ENCODE measurements around the gene CDC16.

The CDC16 gene

DNA sequence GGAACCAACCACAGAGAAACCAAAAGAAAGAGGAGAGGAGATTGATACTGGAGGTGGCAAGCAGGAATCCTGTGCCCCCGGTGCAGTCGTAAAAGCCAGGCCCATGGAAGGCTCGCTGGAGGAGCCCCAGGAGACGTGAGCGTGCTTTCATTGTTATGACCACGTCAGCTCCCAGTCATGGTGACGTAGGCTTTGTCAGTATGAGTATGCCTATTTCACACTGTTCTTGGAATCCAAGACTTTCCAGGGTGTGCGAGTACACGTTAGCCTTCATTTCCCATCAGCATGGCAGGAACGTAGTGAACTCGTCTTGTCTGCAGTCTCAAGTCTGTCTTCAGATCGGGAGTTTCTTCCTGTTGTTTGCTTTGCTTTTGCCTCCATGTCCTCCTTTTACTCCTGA is 64.2 kb downstream of the CDC16 start:
- no peak for DNase-seq (ENCODE audit: low read depth in 2 of 3, low spot score in 1 of 3)

DNA sequence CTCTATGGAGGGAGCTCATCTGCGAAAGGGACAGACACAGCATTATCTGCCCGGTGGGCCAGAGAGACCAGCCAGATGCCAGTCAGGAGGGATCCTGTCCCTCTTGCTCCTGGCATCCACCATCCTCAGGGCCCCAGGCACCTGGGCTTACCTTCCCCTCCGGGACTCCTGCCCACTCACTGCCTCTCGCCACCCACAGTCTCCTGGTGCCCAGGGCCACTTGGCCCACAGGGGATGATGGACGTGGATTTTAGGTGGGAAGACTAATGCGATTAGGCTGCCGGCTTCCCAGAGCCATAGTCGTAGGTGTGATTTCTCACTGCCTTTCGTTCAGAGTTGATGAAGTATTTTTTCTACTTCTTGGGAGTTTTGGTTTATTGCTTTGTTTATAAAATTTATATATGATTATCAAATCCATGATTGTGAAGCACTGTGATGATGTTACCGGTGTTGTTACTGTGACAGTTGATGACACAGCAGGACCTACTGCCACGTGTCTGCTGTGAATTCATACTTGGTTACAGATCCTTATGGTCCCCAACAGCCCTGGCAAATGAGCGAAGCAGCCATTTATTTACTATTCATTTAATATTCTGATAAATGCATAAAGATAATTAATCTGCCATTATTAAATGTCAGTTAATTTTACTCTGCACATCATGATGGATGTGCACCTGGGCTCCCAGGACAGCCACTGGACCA is 65.1 kb downstream of the CDC16 start:
- no peak for DNase-seq (ENCODE audit: low read depth in 2 of 3, low spot score in 1 of 3)

- no peak for DNase-seq (ENCODE audit: low read depth in 2 of 3, low spot score in 1 of 3)
Measured at GRCh38 chr13:114303700-114304327, 69.1 kb downstream of the CDC16 start.

DNA sequence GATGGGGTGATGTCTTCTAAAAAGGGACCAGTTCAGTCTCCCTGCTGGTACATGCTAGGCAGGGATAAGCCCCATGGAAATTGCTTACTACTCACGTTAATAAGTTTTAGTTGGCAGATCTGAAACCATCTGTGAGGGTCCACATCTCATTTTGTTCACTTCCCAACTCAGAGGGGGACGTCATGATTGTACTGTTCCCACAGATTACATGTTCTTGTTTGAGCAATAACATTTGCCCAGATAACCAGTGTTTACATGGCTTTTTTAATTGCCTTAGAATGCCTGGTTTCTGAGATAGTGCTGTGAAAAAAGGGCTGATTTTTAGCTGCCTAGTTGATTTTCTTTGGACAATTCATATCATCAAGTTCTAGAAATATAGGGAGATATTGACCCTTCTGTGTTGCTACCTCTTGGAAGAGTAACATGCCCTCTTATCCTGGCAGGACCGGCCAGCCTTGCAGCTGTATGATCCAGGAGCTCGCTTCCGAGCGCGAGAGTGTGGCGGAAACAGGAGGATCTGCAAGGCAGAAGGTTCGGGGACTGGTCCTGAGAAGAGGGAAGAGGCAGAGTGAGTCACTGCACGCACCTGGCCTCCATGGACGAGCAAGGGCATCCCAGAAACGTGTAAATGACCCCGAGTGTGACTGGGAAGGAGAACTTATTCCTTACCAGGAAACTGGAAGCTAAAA is 69.8 kb downstream of the CDC16 start:
- DNase-seq (ENCODE audit: low read depth in 2 of 3, low spot score in 1 of 3) = no peak

DNA sequence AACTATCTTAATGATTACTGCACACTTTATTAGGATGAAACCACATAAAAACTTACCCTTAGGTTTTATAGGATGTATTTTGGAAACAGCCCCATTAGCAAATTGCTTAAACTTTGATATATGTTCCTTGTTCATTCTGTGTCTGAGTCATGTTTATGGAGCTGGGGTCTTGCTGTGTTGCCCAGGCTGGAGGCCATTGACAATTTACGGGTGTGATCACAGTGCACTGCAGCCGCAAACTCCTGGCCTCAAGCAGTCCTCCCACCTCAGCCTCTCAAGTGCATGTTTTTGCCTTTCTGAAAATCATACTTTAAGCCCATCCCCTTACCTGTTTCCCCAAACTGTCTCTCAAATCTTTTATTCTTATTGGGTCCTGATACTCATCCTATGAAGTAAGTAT is 74.4 kb downstream of the CDC16 start:
- DNase-seq (ENCODE audit: low read depth in 2 of 3, low spot score in 1 of 3) = no peak

- no peak for DNase-seq (ENCODE audit: low read depth in 2 of 3, low spot score in 1 of 3)
Measured at GRCh38 chr13:114309806-114310410, 75.2 kb downstream of the CDC16 start.

DNA sequence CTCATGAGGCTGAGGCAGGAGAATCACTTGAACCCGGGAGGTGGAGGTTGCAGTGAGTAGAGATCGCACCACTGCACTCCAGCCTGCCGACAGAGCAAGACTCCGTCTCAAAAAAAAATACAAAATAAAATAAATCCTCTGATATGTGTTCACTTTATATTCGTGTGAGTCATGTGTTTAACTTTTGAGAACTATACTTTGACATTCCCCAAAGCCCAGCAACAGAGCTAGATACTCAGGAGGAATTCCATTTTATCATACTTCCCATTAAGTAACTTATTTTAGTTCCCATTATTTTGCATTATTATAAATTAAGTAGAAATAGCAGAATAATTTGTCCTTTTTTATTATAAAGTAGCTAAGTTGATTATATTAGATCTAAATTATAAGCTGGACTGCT is 76.3 kb downstream of the CDC16 start:
- DNase-seq (ENCODE audit: low read depth in 2 of 3, low spot score in 1 of 3) = no peak

GRCh38 chr13:114311387-114311786 is 76.7 kb downstream of the CDC16 start:
- DNase-seq (ENCODE audit: low read depth in 2 of 3, low spot score in 1 of 3) = no peak

- DNase-seq (ENCODE audit: low read depth in 2 of 3, low spot score in 1 of 3) = no peak
Measured at GRCh38 chr13:114311908-114312307, 77.2 kb downstream of the CDC16 start.

- peak; percentile 23 to 52 (median 39) for DNase-seq (ENCODE audit: low read depth in 2 of 3, low spot score in 1 of 3)
Measured at GRCh38 chr13:114313061-114313860, 78.6 kb downstream of the CDC16 start.

DNA sequence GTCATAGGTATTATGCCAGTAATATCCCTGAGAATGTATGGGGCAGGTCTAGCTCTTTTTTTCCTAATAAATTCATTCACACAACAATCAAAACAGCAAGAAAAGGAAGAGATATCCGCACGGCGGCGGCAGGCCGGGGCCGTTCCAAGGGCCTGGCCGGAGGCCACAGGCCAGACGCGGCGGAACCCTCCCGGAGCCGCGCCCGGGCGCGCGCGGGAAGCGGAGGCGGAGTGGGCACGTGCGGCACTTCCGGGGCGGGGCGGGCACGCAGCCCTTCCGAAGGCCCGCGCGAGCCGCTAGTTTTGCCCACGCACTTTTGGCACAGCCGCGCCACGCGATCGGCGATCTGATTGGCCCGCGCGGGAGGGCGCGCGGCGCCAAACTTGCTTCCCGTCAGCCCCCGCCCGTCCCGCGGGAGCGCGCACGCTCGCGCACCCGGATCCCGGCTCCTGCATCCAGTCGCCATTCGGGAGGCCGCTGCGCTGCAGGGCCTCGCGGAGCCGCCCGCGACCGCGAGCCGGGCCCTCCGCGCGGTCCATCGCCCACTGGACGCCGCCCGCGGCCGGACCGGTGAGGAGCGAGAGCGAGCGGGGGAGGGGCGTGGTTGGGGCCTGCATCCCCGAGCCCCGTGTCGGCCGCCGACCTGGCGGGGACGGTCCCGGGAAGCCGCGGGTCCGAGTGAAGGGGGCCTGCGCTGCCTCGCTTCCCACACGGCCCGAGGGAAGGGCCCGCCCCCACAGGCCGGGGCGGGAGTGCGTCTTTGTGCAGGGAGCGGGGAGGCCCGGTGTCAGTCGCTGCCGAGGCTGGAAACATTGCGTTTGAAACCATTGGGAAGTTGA is 79.6 kb downstream of the CDC16 start, which contains the start of gene CHAMP1:
CHAMP1 (plus strand) TSS at position 430 of the 839 bp plus-strand sequence. CDS start 9,340 bp downstream, outside the sequence.
- peak; percentile 87 to 93 (median 91) for DNase-seq (ENCODE audit: low read depth in 2 of 3, low spot score in 1 of 3)

GRCh38 chr13:114315074-114315785 is 80.5 kb downstream of the CDC16 start:
- no peak for DNase-seq (ENCODE audit: low read depth in 2 of 3, low spot score in 1 of 3)

GRCh38 chr13:114318624-114319023 is 83.9 kb downstream of the CDC16 start:
- no peak for DNase-seq (ENCODE audit: low read depth in 2 of 3, low spot score in 1 of 3)

DNA sequence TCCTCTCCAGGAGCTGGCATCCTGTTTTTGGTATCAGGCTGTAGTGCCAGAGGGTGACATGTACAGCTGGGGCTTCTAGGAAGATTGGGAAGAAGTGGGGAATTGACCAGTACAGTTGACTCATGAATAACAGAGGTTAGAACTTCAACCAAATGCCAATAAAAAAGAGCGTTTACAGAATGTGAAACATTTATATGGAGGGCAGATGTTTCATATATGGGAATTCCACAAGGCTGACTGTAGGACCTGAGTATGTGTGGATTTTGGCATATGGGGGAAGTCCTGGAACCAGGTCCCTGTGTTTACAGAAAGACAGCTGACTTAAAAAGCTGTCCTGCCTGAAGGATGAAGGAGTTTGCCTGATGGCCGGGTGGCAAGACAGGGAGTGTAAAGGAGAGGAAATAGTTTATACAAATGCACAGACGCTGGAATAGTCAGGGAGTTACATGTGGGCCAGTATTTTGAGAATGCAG is 84.8 kb downstream of the CDC16 start:
- no peak for DNase-seq (ENCODE audit: low read depth in 2 of 3, low spot score in 1 of 3)

DNA sequence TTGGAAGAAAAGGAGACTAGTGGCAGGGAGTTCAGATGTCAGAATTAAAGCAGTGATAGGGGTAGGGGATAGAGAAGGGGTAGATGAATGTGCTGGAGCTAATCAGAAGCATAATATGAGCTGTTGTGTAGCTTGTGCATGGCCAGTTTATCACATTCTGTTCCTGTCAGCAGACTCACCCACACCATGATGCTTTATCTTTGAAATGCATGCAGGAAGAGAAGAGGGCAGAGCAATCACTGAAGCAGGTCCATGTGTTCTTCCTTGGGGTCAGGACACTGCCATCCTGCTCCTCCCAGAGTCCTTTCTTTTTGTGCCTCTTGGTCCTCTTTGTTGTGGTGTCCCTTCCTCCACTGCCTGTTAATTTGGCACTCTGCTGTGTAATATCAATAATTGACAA is 85.4 kb downstream of the CDC16 start:
- no peak for DNase-seq (ENCODE audit: low read depth in 2 of 3, low spot score in 1 of 3)

- no peak for DNase-seq (ENCODE audit: low read depth in 2 of 3, low spot score in 1 of 3)
Measured at GRCh38 chr13:114321256-114321655, 86.6 kb downstream of the CDC16 start.

All from stimulated activated CD4-positive, alpha-beta T cell treated with anti-CD3 and anti-CD28 coated beads, Interleukin-12 subunit alpha, Interleukin-12 subunit beta, amount 100 ng/mL, for 48 hours (primary cell).